Endothelial cell of umbilical vein (primary cell): Measurements from ENCODE around the gene VEPH1. TPM values are rescaled to one million over a fixed set of nuclear protein-coding genes. Genes with fewer than 3 reads are reported as not detected.

Experiments used
- BruUV-seq: library from RNA; stranded (reverse); fragments of 400-500 nt; replicated peaks from 2 replicates; lab custom pipeline; 2021; lab: Mats Ljungman, UMichigan
- CTCF ChIA-PET: fragments of 300-600, 350-600 bp; sonication (Branson Sonifier 250); formaldehyde crosslinking; loops from one replicate; lab custom pipeline; 2021; ENCODE audit warnings: antibody characterized with exemption, inconsistent platforms; lab: Charles Lee
- POLR2A ChIA-PET: fragments of 300-600, 350-600 bp; sonication (Branson Sonifier 250); formaldehyde crosslinking; loops from one replicate; lab custom pipeline; 2021; ENCODE audit warnings: antibody characterized with exemption, inconsistent platforms; lab: Charles Lee
- DNase-seq: peaks from one replicate; pipeline ENCODE4 v3.0.0-alpha.2; 2011; ENCODE audit warnings: low read depth, low spot score
- FAIRE-seq: peaks from 2 replicates; lab custom pipeline; 2011; peaks lifted over from hg19 to GRCh38; lab: Jason Lieb, UNC
- H2AFZ ChIP-seq: 2 replicates; pipeline ENCODE4 v1.6.0; 2012; ENCODE audit warnings: low read depth, low read length, control low read depth, inconsistent platforms
- H3K27ac ChIP-seq: 2 replicates; pipeline ENCODE4 v1.5.1; 2011; ENCODE audit warnings: low read depth, mild to moderate bottlenecking, control low read depth, low read length, moderate library complexity; ENCODE audit not compliant: insufficient read depth
- H3K27me3 ChIP-seq, 2 experiments: 2 replicates each; pipeline versions ENCODE4 v1.6.0 to v1.6.1; 2011; ENCODE audit warnings: low read length in 2 of 2, mixed read lengths in 1 of 2; ENCODE audit not compliant: control insufficient read depth in 2 of 2, insufficient read depth in 2 of 2
- H3K36me3 ChIP-seq, 2 experiments: 2 replicates in 1 of 2; 3 replicates in 1 of 2; pipeline ENCODE4 v1.5.1; 2011; ENCODE audit warnings: low read length in 2 of 2, mild to moderate bottlenecking in 1 of 2, moderate library complexity in 1 of 2; ENCODE audit not compliant: control insufficient read depth in 2 of 2, insufficient read depth in 2 of 2; ENCODE audit errors: extremely low read depth in 1 of 2
- H3K4me1 ChIP-seq: 3 replicates; pipeline ENCODE4 v1.5.1; 2011; ENCODE audit warnings: mild to moderate bottlenecking, low read length; ENCODE audit not compliant: control insufficient read depth, insufficient read depth; ENCODE audit errors: extremely low read depth
- H3K4me2 ChIP-seq: 2 replicates; pipeline ENCODE4 v1.6.1; 2011; ENCODE audit warnings: low read length, control low read depth, mixed read lengths; ENCODE audit not compliant: insufficient read depth
- H3K4me3 ChIP-seq, 3 experiments: fragments of 200-600 bp in 1 of 3; sonication (generic), shearing (Covaris generic) in 1 of 3; replicated peaks in 1 of 3; 2 replicates each; pipeline ENCODE4 v1.5.1; 2011 to 2016; ENCODE audit warnings: control low read depth in 3 of 3, low read length in 3 of 3, mild to moderate bottlenecking in 2 of 3, inconsistent platforms in 1 of 3, low read depth in 1 of 3, moderate library complexity in 1 of 3; ENCODE audit not compliant: insufficient read depth in 1 of 3
- H3K79me2 ChIP-seq: 2 replicates; pipeline ENCODE4 v1.6.0; 2012; ENCODE audit warnings: low read length, inconsistent platforms; ENCODE audit not compliant: control insufficient read depth, insufficient read depth
- H3K9ac ChIP-seq: replicated peaks from 2 replicates; pipeline ENCODE3; 2011; ENCODE audit warnings: low read length, control low read depth; ENCODE audit not compliant: insufficient read depth; ENCODE audit errors: extremely low read depth
- H3K9me1 ChIP-seq: replicated peaks from 3 replicates; pipeline ENCODE4 v1.6.0; 2011; ENCODE audit warnings: mild to moderate bottlenecking, low read length; ENCODE audit not compliant: control insufficient read depth, insufficient read depth; ENCODE audit errors: extremely low read depth
- H3K9me3 ChIP-seq: replicated peaks from 2 replicates; pipeline ENCODE4 v1.5.1; 2012; ENCODE audit warnings: low read length, inconsistent platforms; ENCODE audit not compliant: control insufficient read depth, insufficient read depth
- H4K20me1 ChIP-seq: replicated peaks from 2 replicates; pipeline ENCODE3; 2011; ENCODE audit warnings: mild to moderate bottlenecking, low read length; ENCODE audit not compliant: control insufficient read depth, insufficient read depth; ENCODE audit errors: extremely low read depth
- EZH2 ChIP-seq: IDR thresholded peaks from 2 replicates; pipeline ENCODE4 v1.6.1; 2012; ENCODE audit warnings: borderline replicate concordance, low read depth, mild to moderate bottlenecking, moderate library complexity, low read length, inconsistent platforms; ENCODE audit not compliant: severe bottlenecking
- FOS ChIP-seq: IDR thresholded peaks from 2 replicates; pipeline ENCODE4 v1.6.1; 2011; ENCODE audit warnings: mild to moderate bottlenecking, low read length, moderate library complexity, borderline replicate concordance; ENCODE audit not compliant: insufficient read depth
- GATA2 ChIP-seq: IDR thresholded peaks from 2 replicates; pipeline ENCODE4 v1.7.0; 2011; ENCODE audit warnings: low read depth, mild to moderate bottlenecking, moderate library complexity, mixed read lengths, low read length; ENCODE audit not compliant: insufficient read length, insufficient read depth
- JUN ChIP-seq: IDR thresholded peaks from 2 replicates; pipeline ENCODE4 v1.6.1; 2011; ENCODE audit warnings: borderline replicate concordance, low read depth; ENCODE audit not compliant: insufficient read length, insufficient read depth
- MYC ChIP-seq: IDR thresholded peaks from one replicate; pipeline ENCODE4 v1.6.1; 2011; ENCODE audit warnings: mild to moderate bottlenecking, low read depth, low read length
- POLR2A ChIP-seq: IDR thresholded peaks from 2 replicates; pipeline ENCODE4 v1.6.1; 2012; ENCODE audit warnings: low read depth, mild to moderate bottlenecking, control low read depth, low read length
- POLR2AphosphoS5 ChIP-seq: IDR thresholded peaks from 2 replicates; pipeline ENCODE4 v1.6.1; 2012; ENCODE audit warnings: low read depth, mild to moderate bottlenecking, control low read depth, low read length, moderate library complexity; ENCODE audit not compliant: insufficient read depth
- dilution Hi-C: fragments of 300-500 bp; cut with MboI; formaldehyde crosslinking; loops from one replicate; pipeline ENCODE4 v1.15.0; 2019; ENCODE audit warnings: low sequenced_read_pairs; ENCODE audit not compliant: extremely low pct_ligation_motif_present
- intact Hi-C: fragments of 100-400 bp; cut with micrococcal nuclease; formaldehyde crosslinking; loops from one replicate; pipeline ENCODE4 v1.10.0; 2022
- polyA plus RNA-seq, 4 experiments: library from polyadenylated mRNA; depleted of rRNA in 3 of 4; stranded (reverse) in 3 of 4; unstranded in 1 of 4; fragments of >200 nt; gene quantifications; 2 replicates each; pipeline versions ENCODE4 v1.2.1 to v1.2.3, GENCODE V29; 2011 to 2012; ENCODE audit warnings: missing spikeins in 1 of 4
- total RNA-seq: library from RNA; stranded (reverse); gene quantifications from 2 replicates; pipeline ENCODE4 v1.2.3, GENCODE V29; 2021
- TF ChIP-seq, protein P1 (sequence below): IDR thresholded peaks from 2 replicates; pipeline ENCODE4 v1.6.1; 2011; ENCODE audit not compliant: insufficient read depth, insufficient read length
- TF ChIP-seq, protein P2 (sequence below), 2 donors: IDR thresholded peaks; 1 replicate in 1 of 2; 2 replicates in 1 of 2; pipeline ENCODE4 v1.5.1; 2011; ENCODE audit warnings: low read length in 2 of 2, mild to moderate bottlenecking in 2 of 2, moderate library complexity in 2 of 2, control low read depth in 1 of 2, inconsistent platforms in 1 of 2, low read depth in 1 of 2; ENCODE audit not compliant: insufficient read depth in 1 of 2; ENCODE audit errors: extremely low read depth in 1 of 2

VEPH1 gene
- total and polyA plus RNA-seq, 2 donors (not counting 3 experiments of a cell fraction or from before 2014, with no cell fraction given), result 42.9 to 136 TPM

DNA sequence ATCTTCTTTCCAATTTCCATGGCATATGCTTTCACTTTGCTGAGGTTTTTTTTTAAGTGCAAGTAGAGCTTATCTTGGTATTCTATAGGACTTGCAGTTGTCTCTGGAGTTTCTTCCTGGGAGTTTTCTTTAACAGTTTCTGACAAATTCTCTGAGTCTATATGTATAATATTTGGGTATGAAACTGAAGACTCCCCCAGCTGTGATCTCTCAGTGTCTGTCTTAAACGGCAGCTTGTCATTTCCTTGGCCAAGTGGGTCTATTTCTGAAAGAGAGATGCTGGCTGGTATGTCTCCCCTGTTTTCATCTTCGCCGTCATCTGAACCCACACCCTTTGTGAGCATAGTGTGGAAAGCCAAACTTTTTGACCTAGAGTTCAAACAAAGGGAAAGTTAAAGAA is 139.8 kb downstream of the VEPH1 start:
- H3K4me1 ChIP-seq, result peaks cover 49% of the 10 kb centered on the region
- no peaks in the 10 kb centered on the region for H3K9me3 ChIP-seq
- DNase-seq (no peak), FAIRE-seq (no peak)
- H3K9ac ChIP-seq, result no peak overlapping the region
- dilution Hi-C loops (no loop called here), intact Hi-C loops (no loop called here)
- TF ChIP-seq, protein P1, sequence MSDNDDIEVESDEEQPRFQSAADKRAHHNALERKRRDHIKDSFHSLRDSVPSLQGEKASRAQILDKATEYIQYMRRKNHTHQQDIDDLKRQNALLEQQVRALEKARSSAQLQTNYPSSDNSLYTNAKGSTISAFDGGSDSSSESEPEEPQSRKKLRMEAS, result no peak
- no peak for TF ChIP-seq FOS
- TF ChIP-seq POLR2AphosphoS5, result no peak
- no peak for TF ChIP-seq GATA2
- no peak for TF ChIP-seq EZH2
- TF ChIP-seq, protein P2, sequence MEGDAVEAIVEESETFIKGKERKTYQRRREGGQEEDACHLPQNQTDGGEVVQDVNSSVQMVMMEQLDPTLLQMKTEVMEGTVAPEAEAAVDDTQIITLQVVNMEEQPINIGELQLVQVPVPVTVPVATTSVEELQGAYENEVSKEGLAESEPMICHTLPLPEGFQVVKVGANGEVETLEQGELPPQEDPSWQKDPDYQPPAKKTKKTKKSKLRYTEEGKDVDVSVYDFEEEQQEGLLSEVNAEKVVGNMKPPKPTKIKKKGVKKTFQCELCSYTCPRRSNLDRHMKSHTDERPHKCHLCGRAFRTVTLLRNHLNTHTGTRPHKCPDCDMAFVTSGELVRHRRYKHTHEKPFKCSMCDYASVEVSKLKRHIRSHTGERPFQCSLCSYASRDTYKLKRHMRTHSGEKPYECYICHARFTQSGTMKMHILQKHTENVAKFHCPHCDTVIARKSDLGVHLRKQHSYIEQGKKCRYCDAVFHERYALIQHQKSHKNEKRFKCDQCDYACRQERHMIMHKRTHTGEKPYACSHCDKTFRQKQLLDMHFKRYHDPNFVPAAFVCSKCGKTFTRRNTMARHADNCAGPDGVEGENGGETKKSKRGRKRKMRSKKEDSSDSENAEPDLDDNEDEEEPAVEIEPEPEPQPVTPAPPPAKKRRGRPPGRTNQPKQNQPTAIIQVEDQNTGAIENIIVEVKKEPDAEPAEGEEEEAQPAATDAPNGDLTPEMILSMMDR (IDR thresholded peaks at IDR 0.05; ENCODE audit: extremely low read depth in 1 of 2, insufficient read depth in 1 of 2, low read depth in 1 of 2, low read length in 2 of 2), result no peak
- no peak for TF ChIP-seq JUN
- no peak for TF ChIP-seq MYC
- TF ChIP-seq POLR2A, result no peak
- no peak overlapping the region for H3K4me2 ChIP-seq
- H3K79me2 ChIP-seq, result peaks cover 4% of the 10 kb centered on the region
- no peaks in the 10 kb centered on the region for H3K27me3 ChIP-seq
- peaks cover 0 to 10% of the 10 kb centered on the region in 2 experiments for H3K36me3 ChIP-seq
- ChIA-PET CTCF (interaction anchor here (0.8 to 2.4 kb wide), 3 partner anchors 9 to 162 kb away, joined by 3 to 6 read pairs (median 4); no protein-coding TSS in a partner anchor), POLR2A (no interaction called here)
- H3K27ac ChIP-seq, result no peak overlapping the region
- H2AFZ ChIP-seq, result peak overlapping the region; percentile 21
- H3K4me3 ChIP-seq, result no peak overlapping the region
- no peaks in the 10 kb centered on the region for H3K9me1 ChIP-seq
- no peaks in the 10 kb centered on the region for H4K20me1 ChIP-seq
- BruUV-seq, result TSS peak; percentile 10
